ENCODE data around the gene EYS.

DNA sequence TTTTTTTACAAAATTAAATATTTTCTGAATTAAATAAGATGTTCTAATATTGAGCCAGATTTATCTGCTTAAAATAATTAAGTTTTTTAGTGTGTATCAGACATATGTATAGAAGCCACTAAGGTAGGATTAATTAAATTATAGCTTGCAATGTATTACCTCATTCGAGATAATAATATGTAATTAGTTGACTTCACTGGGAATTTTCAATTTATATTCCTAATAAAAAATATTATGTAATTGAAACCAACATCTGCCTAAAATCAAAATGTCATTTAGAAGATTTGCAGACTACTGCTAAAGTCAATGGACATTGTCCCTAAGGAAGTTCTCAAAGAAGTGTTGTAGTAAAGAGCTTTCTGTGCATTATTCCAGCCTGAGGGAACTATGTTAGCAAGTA lies 254.7 kb downstream of the EYS start:
- no peak for TF ChIP-seq RCOR1 (IDR thresholded peaks at IDR 0.05; ENCODE audit: borderline replicate concordance in 1 of 2, low read depth in 2 of 2, low read length in 2 of 2)
- no peak for TF ChIP-seq FOS (IDR thresholded peaks at IDR 0.05; ENCODE audit: extremely low read depth, insufficient read length)
- no peak for TF ChIP-seq POLR2AphosphoS5 (IDR thresholded peaks at IDR 0.05; ENCODE audit: control insufficient read depth, insufficient read depth, low read depth, low read length)
- TF ChIP-seq CHD4 (IDR thresholded peaks at IDR 0.05; ENCODE audit: insufficient read depth, insufficient replicate concordance, low read depth, low read length, poor library complexity, severe bottlenecking), result no peak
